ENCODE data around the gene SH3GL3. TPM values are rescaled to one million over a fixed set of nuclear protein-coding genes. Genes with fewer than 3 reads are reported as not detected.

Gene SH3GL3
- 0.50 to 0.96 TPM (median 0.76 TPM) in 5 replicates for total RNA-seq (2022; extraction: Qiagen RNA extraction; ENCODE audit: low read depth)

DNA sequence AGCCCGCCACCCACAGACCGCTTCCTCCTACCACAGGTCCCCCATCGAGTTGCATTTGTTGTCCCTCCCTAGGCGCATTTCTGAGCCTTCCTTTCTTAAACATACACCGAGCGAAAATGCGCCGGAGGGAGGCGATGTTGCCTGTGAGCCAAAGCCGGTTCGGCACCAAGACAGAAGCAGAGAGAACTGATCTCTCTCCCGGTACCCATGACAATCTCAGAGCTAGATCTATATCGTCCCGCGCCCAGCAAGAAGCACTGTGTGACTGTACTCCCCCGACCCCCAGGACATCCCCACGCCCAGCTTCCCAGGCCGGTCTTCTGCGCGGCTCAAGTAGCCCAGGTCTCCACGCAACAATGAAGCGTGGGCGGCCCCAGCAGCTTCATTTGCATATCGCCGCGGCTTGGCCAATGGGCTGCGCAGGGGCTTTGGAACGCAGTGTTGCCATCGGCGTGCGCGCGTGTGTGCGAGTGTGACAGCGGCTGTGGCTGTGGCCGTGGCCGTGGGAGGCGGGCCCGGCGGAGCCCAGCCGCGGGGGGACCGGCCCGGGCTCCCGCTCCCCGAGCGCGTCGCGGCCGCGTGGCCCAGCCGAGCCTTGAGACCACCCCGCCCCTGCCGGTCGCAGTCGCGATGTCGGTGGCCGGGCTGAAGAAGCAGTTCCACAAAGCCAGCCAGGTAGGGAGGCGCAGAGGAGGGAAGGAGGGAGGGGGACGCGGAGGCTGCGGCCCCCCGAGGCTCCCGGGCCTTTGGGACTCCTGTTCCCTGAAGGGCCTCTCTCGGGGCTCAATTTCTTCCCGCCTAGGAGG lies at the start of gene SH3GL3:
SH3GL3 (plus strand) TSS at position 438 of the 806 bp plus-strand sequence; CDS start at position 631, 193 bp downstream.

GRCh38 chr15:83653639-83654378 lies 206.7 kb downstream of the SH3GL3 start, which contains the start of gene ADAMTSL3:
Gene ADAMTSL3, plus strand, starts transcription at chr15:83654123. Its CDS starts 1,639 bp downstream, at chr15:83655762.

Other genes with a start within 250 kb of the SH3GL3 start
- gene HDGFL3, start 239.5 kb upstream of the SH3GL3 start, total RNA-seq (2022; extraction: Qiagen RNA extraction; ENCODE audit: low read depth): 49.8 to 80.7 TPM (median 56.0 TPM) in 5 replicates
- gene BNC1, start 162.7 kb upstream of the SH3GL3 start, total RNA-seq (2022; extraction: Qiagen RNA extraction; ENCODE audit: low read depth): 0.29 to 0.52 TPM (median 0.50 TPM) in 5 replicates
- gene ADAMTSL3, start 206.8 kb downstream of the SH3GL3 start, total RNA-seq (2022; extraction: Qiagen RNA extraction; ENCODE audit: low read depth): 0.43 to 0.78 TPM (median 0.51 TPM) in 5 replicates